Kidney (tissue), 14 donors: Measurements from ENCODE around the gene AGPS. TPM values are rescaled to one million over a fixed set of nuclear protein-coding genes. Genes with fewer than 3 reads are reported as not detected.
A peak's percentile ranks its signal among the peaks of the same experiment; 100 is the strongest.

Experiments
- DNase-seq, 5 donors: peaks; one replicate each; pipeline ENCODE4 v3.0.0-alpha.2; 2013 to 2020
- FAIRE-seq: peaks from 2 replicates; lab custom pipeline; 2012; peaks lifted over from hg19 to GRCh38; lab: Jason Lieb, UNC
- H3K27ac ChIP-seq, 2 donors: one replicate each; pipeline ENCODE4 v1.7.0; 2013; ENCODE audit warnings: low read depth in 2 of 2, low read length in 2 of 2, inconsistent platforms in 1 of 2
- H3K27me3 ChIP-seq: one replicate; pipeline ENCODE4 v1.7.1; 2013; ENCODE audit warnings: low read length, inconsistent platforms; ENCODE audit not compliant: control insufficient read depth, insufficient read depth
- H3K36me3 ChIP-seq, 3 donors: one replicate each; pipeline versions ENCODE4 v1.7.0 to v1.7.1; 2013; ENCODE audit warnings: low read length in 3 of 3, control low read depth in 1 of 3, inconsistent platforms in 1 of 3; ENCODE audit not compliant: insufficient read depth in 3 of 3, control insufficient read depth in 2 of 3
- H3K4me1 ChIP-seq, 3 donors: one replicate each; pipeline versions ENCODE4 v1.7.0 to v1.7.1; 2013; ENCODE audit warnings: low read length in 3 of 3, inconsistent platforms in 1 of 3, low read depth in 1 of 3; ENCODE audit not compliant: control insufficient read depth in 2 of 3, insufficient read depth in 2 of 3
- H3K4me3 ChIP-seq, 3 donors: one replicate each; pipeline versions ENCODE4 v1.7.0 to v1.8.1; 2013; ENCODE audit warnings: low read length in 3 of 3, control low read depth in 1 of 3, inconsistent platforms in 1 of 3
- H3K9ac ChIP-seq, 3 donors: one replicate each; pipeline versions ENCODE4 v1.7.0 to v1.7.1; 2013; ENCODE audit warnings: low read length in 3 of 3, control low read depth in 1 of 3, inconsistent platforms in 1 of 3
- H3K9me3 ChIP-seq, 3 donors: one replicate each; pipeline versions ENCODE4 v1.7.0 to v1.7.1; 2013; ENCODE audit warnings: low read length in 3 of 3, control low read depth in 1 of 3, inconsistent platforms in 1 of 3; ENCODE audit not compliant: control insufficient read depth in 2 of 3, insufficient read depth in 1 of 3
- CTCF ChIP-seq: IDR thresholded peaks from 3 replicates; pipeline ENCODE4 v1.5.1; 2012; ENCODE audit warnings: mild to moderate bottlenecking, moderate library complexity, borderline replicate concordance; ENCODE audit not compliant: insufficient read depth; ENCODE audit errors: extremely low read depth
- intact Hi-C: fragments of 100-400 bp; cut with DNase I; formaldehyde crosslinking; loops from one replicate; pipeline ENCODE4 v1.11.1; 2022
- polyA plus RNA-seq: library from polyadenylated mRNA; stranded (reverse); fragments of 350-450 nt; fragmentation: Illumina TruSeq; extraction: RNeasy Lipid Tissue Mini Kit (QIAGEN cat#74804); gene quantifications from one replicate; pipeline ENCODE4 v1.2.3, GENCODE V29; 2014; ENCODE audit warnings: low read depth, low replicate concordance; ENCODE audit not compliant: insufficient read depth
- total RNA-seq: library from RNA; stranded (reverse); fragmentation: NEBNext Ultra II Directional; extraction: Animal tissue kit (Norgen Biotek cat#: 25700); gene quantifications from one replicate; pipeline ENCODE4 v1.2.1, GENCODE V29; 2021
- donor health status: control.
- donor health status: control.
- donor health status: control.
- donor health status: control.
- donor health status: control.
- donor health status: DM: yes; HTN: yes; CAD: no.
- donor health status: Normal renal cell carcinoma (clear cell type).

The AGPS gene
- total and polyA plus RNA-seq, 2 donors from 2014 or later: 7.9 to 45.7 TPM

DNA sequence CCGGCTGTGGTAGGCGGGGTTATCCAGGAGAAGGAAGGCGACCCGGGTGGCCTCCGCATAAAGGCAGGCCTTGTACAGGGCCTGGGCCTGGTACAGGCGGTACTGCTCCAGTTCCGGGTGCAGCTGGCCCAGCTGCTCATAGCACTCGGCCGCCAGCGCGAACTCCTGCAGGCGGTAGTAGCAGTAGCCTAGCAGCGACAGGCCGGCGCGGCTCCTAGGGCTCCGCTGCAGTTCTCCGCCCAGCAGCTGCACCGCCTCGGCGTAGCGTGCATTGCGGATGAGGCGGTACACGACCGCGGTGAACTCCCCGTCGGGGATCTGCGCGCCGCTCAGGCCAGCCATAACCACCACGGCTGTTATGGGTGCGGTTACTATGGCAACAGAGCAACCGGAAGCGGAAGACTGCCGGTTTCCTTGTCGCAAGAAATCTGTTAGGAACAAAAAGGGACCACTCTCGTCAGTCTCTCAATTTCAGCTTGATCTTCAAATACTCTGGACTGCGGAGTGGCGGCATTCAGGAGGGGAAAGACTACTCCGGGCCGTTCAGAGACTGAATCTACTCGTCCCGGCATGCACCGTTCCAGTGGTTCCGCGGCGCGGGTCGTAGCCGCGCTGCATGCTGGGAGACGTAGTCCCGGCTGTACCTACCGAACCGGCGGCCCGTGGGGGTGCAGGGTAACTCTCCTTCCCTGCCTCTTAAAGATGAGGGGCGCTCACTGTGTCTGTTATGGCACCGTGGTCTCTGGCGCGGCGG lies 160.0 kb downstream of the AGPS start:
- Histone ChIP-seq H3K9me3 (no peaks in the 10 kb centered on the region), H3K36me3 (no peaks in the 10 kb centered on the region), H3K9ac (peak overlapping the region; percentile 61 to 98 (median 86)), H3K4me3 (peak overlapping the region; percentile 89 to 100 (median 94)), H3K4me1 (peaks cover 2 to 5% (median 4%) of the 10 kb centered on the region in 3 donors), H3K27ac (peak overlapping the region; percentile 98 to 99), H3K27me3 (no peaks in the 10 kb centered on the region)
- no peak for FAIRE-seq
- intact Hi-C loops: no loop called here
- TF ChIP-seq CTCF: no peak
- DNase-seq: peak; percentile 93 to 96 (median 94)

- no peaks in the 10 kb centered on the region for H3K9me3 ChIP-seq
- peak overlapping the region; percentile 61 to 98 (median 86) for H3K9ac ChIP-seq
- H3K4me1 ChIP-seq: peaks cover 2 to 5% (median 4%) of the 10 kb centered on the region in 3 donors
- peak in 1 of 5 donors; percentile 47 for DNase-seq
- no peak for FAIRE-seq
- H3K4me3 ChIP-seq: peak overlapping the region; percentile 89 to 100 (median 94)
- H3K27ac ChIP-seq: peak overlapping the region; percentile 98 to 99
- intact Hi-C loops: no loop called here
- H3K36me3 ChIP-seq: no peaks in the 10 kb centered on the region
- no peaks in the 10 kb centered on the region for H3K27me3 ChIP-seq
- no peak for TF ChIP-seq CTCF
These were observed 160.8 kb downstream of the AGPS start for GRCh38 chr2:177553176-177553884.

DNA sequence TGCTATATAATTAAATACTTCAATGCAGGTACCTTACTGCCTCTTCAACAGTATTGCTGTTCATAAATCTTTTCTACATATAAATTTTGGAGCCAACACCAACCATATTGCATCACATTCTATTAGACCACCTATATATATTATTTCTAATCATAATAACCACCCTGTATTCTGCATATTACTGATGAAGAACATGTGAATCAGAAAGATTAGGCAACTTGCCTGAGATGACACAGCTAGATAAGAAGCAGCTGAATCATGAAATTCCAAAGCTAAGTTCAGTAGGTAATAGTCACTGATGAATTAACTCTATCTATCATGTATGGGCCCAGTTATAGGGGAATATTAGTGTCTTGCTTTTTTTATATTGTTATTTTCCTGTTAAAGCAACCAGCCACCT lies 161.8 kb downstream of the AGPS start:
- Histone ChIP-seq H3K9ac (no peak overlapping the region), H3K4me3 (no peak overlapping the region), H3K27ac (no peak overlapping the region), H3K36me3 (no peaks in the 10 kb centered on the region), H3K4me1 (peaks cover 2 to 5% (median 4%) of the 10 kb centered on the region in 3 donors), H3K9me3 (no peaks in the 10 kb centered on the region), H3K27me3 (no peaks in the 10 kb centered on the region)
- DNase-seq: no peak
- no peak for TF ChIP-seq CTCF
- intact Hi-C loops: no loop called here
- no peak for FAIRE-seq
